WTC11 (cell line): ENCODE results near the gene CLECL1. TPM values are rescaled to one million over a fixed set of nuclear protein-coding genes. Genes with fewer than 3 reads are reported as not detected.
A peak's percentile ranks its signal among the peaks of the same experiment; 100 is the strongest.
"Not testable (repeated sequence)": the region's sequence is repeated elsewhere in the genome, so short reads cannot be mapped to it uniquely, and the experiment has no call there.

Source experiments
- ATAC-seq: fragments of 200-7000 bp; cut with Tn5 transposase; 2 replicates; pipeline ENCODE4 v1.10.0; 2021; ENCODE audit warnings: mild to moderate bottlenecking, moderate library complexity
- CTCF ChIA-PET: fragments of 300-600 bp; sonication (Branson Sonifier 250); formaldehyde crosslinking; loops from one replicate; lab custom pipeline; 2021; ENCODE audit warnings: antibody characterized with exemption; lab: Charles Lee
- POLR2A ChIA-PET: fragments of 350-600 bp; sonication (Branson Sonifier 250); formaldehyde crosslinking; loops from one replicate; lab custom pipeline; 2021; ENCODE audit warnings: antibody characterized with exemption; lab: Charles Lee
- DNase-seq: peaks from one replicate; pipeline ENCODE4 v3.0.0; 2021; ENCODE audit warnings: low spot score
- H3K27ac Mint-ChIP-seq: 2 replicates; pipeline ENCODE4 v1.8.0; 2021; ENCODE audit warnings: mixed read lengths
- H3K27me3 Mint-ChIP-seq: 2 replicates; pipeline ENCODE4 v1.8.0; 2021; ENCODE audit warnings: low read depth, mild to moderate bottlenecking, moderate library complexity, mixed read lengths
- H3K36me3 Mint-ChIP-seq: 2 replicates; pipeline ENCODE4 v1.8.0; 2021; ENCODE audit warnings: mixed read lengths
- H3K4me1 Mint-ChIP-seq: 2 replicates; pipeline ENCODE4 v1.8.0; 2022; ENCODE audit warnings: mixed read lengths
- H3K4me3 Mint-ChIP-seq: 2 replicates; pipeline ENCODE4 v1.8.0; 2021; ENCODE audit warnings: mild to moderate bottlenecking, moderate library complexity, mixed read lengths
- H3K9me3 Mint-ChIP-seq: 2 replicates; pipeline ENCODE4 v1.8.0; 2021; ENCODE audit warnings: mixed read lengths
- KAT7 ChIP-seq: sonication (generic); formaldehyde crosslinking; IDR thresholded peaks from 2 replicates; pipeline ENCODE4 v1.8.1; 2023; ENCODE audit warnings: missing genetic modification reagents, mild to moderate bottlenecking, borderline replicate concordance
- MYBL2 ChIP-seq: sonication (generic); formaldehyde crosslinking; IDR thresholded peaks from 2 replicates; pipeline ENCODE4 v1.8.1; 2023; ENCODE audit warnings: mild to moderate bottlenecking, moderate library complexity, missing genetic modification reagents
- NFE2L1 ChIP-seq: sonication (generic); formaldehyde crosslinking; IDR thresholded peaks from 2 replicates; pipeline ENCODE4 v1.8.1; 2023; ENCODE audit warnings: missing genetic modification reagents
- RELA ChIP-seq: sonication (generic); formaldehyde crosslinking; IDR thresholded peaks from 2 replicates; pipeline ENCODE4 v1.8.1; 2022; ENCODE audit warnings: missing genetic modification reagents, mild to moderate bottlenecking, borderline replicate concordance
- SMAD3 ChIP-seq: sonication (generic); formaldehyde crosslinking; IDR thresholded peaks from 2 replicates; pipeline ENCODE4 v1.8.0; 2022; ENCODE audit warnings: missing genetic modification reagents, mild to moderate bottlenecking, borderline replicate concordance
- TCF7 ChIP-seq: sonication (generic); formaldehyde crosslinking; IDR thresholded peaks from 2 replicates; pipeline ENCODE4 v1.8.0; 2022; ENCODE audit warnings: mild to moderate bottlenecking, low read depth, missing genetic modification reagents, moderate library complexity
- TEAD1 ChIP-seq: sonication (generic); formaldehyde crosslinking; IDR thresholded peaks from 2 replicates; pipeline ENCODE4 v1.8.0; 2022; ENCODE audit warnings: mild to moderate bottlenecking, missing genetic modification reagents
- ZNF416 ChIP-seq: fragments of 250-450 bp; sonication (Bioruptor Pico); IDR thresholded peaks from 2 replicates; pipeline ENCODE4 v1.9.0; 2021; ENCODE audit warnings: mild to moderate bottlenecking, inconsistent platforms
- total RNA-seq: library from RNA; stranded (reverse); gene quantifications from 3 replicates; pipeline ENCODE4 v1.2.3, GENCODE V29; 2021
- TF ChIP-seq, protein P1 (sequence below): fragments of 250-450 bp; sonication (Bioruptor Pico); IDR thresholded peaks from 2 replicates; pipeline ENCODE4 v1.9.0; 2021; ENCODE audit warnings: mild to moderate bottlenecking, borderline replicate concordance
- TF ChIP-seq, protein P2 (sequence below): sonication (generic); formaldehyde crosslinking; conservative IDR thresholded peaks from 2 replicates; pipeline ENCODE4 v1.8.1; 2023; ENCODE audit warnings: mild to moderate bottlenecking, low read depth, missing genetic modification reagents, moderate library complexity
- TF ChIP-seq, protein P3 (sequence below): fragments of 250-450 bp; sonication (Bioruptor Pico); conservative IDR thresholded peaks from 2 replicates; pipeline ENCODE4 v1.9.0; 2021; ENCODE audit warnings: mild to moderate bottlenecking
- TF ChIP-seq, protein P4 (sequence below): sonication (generic); formaldehyde crosslinking; IDR thresholded peaks from 2 replicates; pipeline ENCODE4 v1.8.1; 2023; ENCODE audit warnings: mild to moderate bottlenecking, moderate library complexity, missing genetic modification reagents
- TF ChIP-seq, protein P5 (sequence below): sonication (generic); formaldehyde crosslinking; IDR thresholded peaks from 2 replicates; pipeline ENCODE4 v1.8.0; 2022; ENCODE audit warnings: mild to moderate bottlenecking, missing genetic modification reagents
- TF ChIP-seq, protein P6 (sequence below): sonication (generic); formaldehyde crosslinking; IDR thresholded peaks from 2 replicates; pipeline ENCODE4 v1.8.0; 2023; ENCODE audit warnings: missing genetic modification reagents
- TF ChIP-seq, protein P7 (sequence below): sonication (generic); formaldehyde crosslinking; IDR thresholded peaks from 2 replicates; pipeline ENCODE4 v1.8.1; 2023; ENCODE audit warnings: mild to moderate bottlenecking, missing genetic modification reagents, moderate library complexity
- TF ChIP-seq, protein P8 (sequence below): fragments of 250-450 bp; sonication (Bioruptor Pico); IDR thresholded peaks from 2 replicates; pipeline ENCODE4 v1.9.0; 2021; ENCODE audit warnings: mild to moderate bottlenecking

CLECL1 gene
- total RNA-seq, 1 experiment from 2014 or later: not detected

DNA sequence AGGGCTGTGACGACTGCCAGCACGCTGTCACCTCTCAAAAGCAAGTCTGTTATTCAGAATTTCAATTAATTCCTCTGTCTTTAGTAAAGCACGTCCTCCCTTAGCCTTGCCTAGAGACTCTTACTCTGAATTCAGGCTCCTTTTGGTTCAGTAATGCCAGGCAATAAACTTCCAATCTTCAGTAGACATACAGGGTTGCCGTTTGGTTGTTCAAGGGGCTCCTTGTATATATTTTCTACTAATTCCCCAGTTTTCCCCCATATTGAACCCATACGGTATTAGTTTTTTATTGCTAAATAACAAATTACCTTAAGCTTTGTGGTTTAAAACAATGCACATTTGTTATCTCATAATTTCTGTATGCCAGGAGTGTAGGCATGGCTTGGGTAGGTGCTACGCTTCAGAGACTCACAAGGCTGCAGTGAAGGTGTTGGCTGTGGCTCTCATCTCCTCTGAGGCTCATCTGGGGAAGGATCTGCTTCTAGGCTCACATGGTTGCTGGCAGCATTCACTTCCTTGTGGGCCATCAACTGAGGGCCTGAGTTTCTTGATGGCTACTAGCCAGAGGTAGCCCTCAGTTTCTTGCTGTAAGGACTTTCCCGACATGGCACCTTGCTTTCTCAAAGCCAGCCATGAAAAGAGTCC is 7.3 kb upstream of the CLECL1 start:
- H3K27me3 Mint-ChIP-seq: peaks cover 12% of the 10 kb centered on the region
- peaks cover 7% of the 10 kb centered on the region for H3K9me3 Mint-ChIP-seq
- POLR2A ChIA-PET: no interaction called here
- CTCF ChIA-PET: interaction anchor here (1.8 kb wide), 1 partner anchor 74 kb away, joined by 6 read pairs; no protein-coding TSS in a partner anchor
- no peaks in the 10 kb centered on the region for H3K36me3 Mint-ChIP-seq
- DNase-seq (no peak), ATAC-seq (no peak)
- TF ChIP-seq, protein P1, sequence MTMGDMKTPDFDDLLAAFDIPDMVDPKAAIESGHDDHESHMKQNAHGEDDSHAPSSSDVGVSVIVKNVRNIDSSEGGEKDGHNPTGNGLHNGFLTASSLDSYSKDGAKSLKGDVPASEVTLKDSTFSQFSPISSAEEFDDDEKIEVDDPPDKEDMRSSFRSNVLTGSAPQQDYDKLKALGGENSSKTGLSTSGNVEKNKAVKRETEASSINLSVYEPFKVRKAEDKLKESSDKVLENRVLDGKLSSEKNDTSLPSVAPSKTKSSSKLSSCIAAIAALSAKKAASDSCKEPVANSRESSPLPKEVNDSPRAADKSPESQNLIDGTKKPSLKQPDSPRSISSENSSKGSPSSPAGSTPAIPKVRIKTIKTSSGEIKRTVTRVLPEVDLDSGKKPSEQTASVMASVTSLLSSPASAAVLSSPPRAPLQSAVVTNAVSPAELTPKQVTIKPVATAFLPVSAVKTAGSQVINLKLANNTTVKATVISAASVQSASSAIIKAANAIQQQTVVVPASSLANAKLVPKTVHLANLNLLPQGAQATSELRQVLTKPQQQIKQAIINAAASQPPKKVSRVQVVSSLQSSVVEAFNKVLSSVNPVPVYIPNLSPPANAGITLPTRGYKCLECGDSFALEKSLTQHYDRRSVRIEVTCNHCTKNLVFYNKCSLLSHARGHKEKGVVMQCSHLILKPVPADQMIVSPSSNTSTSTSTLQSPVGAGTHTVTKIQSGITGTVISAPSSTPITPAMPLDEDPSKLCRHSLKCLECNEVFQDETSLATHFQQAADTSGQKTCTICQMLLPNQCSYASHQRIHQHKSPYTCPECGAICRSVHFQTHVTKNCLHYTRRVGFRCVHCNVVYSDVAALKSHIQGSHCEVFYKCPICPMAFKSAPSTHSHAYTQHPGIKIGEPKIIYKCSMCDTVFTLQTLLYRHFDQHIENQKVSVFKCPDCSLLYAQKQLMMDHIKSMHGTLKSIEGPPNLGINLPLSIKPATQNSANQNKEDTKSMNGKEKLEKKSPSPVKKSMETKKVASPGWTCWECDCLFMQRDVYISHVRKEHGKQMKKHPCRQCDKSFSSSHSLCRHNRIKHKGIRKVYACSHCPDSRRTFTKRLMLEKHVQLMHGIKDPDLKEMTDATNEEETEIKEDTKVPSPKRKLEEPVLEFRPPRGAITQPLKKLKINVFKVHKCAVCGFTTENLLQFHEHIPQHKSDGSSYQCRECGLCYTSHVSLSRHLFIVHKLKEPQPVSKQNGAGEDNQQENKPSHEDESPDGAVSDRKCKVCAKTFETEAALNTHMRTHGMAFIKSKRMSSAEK (CRISPR knock-in tag): no peak
- TF ChIP-seq, protein P2, sequence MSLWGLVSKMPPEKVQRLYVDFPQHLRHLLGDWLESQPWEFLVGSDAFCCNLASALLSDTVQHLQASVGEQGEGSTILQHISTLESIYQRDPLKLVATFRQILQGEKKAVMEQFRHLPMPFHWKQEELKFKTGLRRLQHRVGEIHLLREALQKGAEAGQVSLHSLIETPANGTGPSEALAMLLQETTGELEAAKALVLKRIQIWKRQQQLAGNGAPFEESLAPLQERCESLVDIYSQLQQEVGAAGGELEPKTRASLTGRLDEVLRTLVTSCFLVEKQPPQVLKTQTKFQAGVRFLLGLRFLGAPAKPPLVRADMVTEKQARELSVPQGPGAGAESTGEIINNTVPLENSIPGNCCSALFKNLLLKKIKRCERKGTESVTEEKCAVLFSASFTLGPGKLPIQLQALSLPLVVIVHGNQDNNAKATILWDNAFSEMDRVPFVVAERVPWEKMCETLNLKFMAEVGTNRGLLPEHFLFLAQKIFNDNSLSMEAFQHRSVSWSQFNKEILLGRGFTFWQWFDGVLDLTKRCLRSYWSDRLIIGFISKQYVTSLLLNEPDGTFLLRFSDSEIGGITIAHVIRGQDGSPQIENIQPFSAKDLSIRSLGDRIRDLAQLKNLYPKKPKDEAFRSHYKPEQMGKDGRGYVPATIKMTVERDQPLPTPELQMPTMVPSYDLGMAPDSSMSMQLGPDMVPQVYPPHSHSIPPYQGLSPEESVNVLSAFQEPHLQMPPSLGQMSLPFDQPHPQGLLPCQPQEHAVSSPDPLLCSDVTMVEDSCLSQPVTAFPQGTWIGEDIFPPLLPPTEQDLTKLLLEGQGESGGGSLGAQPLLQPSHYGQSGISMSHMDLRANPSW: no peak
- TF ChIP-seq, protein P3, sequence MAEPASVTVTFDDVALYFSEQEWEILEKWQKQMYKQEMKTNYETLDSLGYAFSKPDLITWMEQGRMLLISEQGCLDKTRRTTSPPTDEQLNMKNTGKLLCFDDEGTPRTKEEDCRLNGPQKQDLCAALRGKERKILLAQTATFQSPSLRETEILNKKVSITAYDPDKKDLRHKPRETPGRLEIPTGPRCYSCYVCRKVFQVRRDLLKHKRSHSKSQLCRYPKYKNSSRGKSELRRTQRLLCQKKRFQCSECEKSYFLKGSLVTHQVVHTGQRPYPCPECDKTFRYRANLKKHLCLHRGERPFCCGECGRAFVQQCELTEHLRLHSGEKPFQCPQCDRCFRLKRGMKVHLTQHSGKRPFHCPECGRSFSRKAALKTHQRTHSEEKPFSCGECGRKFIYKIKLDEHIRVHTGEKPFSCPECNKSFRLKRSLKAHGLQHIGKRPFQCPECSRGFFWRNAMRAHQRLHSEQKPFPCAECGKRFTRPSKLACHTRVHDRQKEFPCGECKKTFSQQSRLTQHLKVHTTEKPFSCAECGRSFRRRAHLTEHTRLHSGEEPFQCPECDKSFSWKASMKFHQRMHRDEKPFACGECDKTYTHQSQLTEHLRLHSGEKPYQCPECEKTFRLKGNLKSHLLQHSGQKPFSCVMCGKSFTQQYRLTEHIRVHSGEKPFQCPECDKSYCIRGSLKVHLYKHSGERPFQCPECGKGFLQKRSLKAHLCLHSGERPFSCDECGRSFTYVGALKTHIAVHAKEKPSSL (CRISPR knock-in tag): no peak
- TF ChIP-seq, protein P4, sequence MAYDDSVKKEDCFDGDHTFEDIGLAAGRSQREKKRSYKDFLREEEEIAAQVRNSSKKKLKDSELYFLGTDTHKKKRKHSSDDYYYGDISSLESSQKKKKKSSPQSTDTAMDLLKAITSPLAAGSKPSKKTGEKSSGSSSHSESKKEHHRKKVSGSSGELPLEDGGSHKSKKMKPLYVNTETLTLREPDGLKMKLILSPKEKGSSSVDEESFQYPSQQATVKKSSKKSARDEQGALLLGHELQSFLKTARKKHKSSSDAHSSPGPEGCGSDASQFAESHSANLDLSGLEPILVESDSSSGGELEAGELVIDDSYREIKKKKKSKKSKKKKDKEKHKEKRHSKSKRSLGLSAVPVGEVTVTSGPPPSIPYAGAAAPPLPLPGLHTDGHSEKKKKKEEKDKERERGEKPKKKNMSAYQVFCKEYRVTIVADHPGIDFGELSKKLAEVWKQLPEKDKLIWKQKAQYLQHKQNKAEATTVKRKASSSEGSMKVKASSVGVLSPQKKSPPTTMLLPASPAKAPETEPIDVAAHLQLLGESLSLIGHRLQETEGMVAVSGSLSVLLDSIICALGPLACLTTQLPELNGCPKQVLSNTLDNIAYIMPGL (CRISPR knock-in tag): no peak
- TF ChIP-seq SMAD3 (no peak), KAT7 (CRISPR knock-in tag) (no peak), TCF7 (CRISPR knock-in tag) (no peak), RELA (CRISPR knock-in tag) (no peak), MYBL2 (CRISPR knock-in tag) (no peak), ZNF416 (CRISPR knock-in tag) (no peak), NFE2L1 (no peak), TEAD1 (CRISPR knock-in tag) (no peak)
- TF ChIP-seq, protein P5, sequence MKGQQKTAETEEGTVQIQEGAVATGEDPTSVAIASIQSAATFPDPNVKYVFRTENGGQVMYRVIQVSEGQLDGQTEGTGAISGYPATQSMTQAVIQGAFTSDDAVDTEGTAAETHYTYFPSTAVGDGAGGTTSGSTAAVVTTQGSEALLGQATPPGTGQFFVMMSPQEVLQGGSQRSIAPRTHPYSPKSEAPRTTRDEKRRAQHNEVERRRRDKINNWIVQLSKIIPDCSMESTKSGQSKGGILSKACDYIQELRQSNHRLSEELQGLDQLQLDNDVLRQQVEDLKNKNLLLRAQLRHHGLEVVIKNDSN (CRISPR knock-in tag): no peak
- TF ChIP-seq, protein P6, sequence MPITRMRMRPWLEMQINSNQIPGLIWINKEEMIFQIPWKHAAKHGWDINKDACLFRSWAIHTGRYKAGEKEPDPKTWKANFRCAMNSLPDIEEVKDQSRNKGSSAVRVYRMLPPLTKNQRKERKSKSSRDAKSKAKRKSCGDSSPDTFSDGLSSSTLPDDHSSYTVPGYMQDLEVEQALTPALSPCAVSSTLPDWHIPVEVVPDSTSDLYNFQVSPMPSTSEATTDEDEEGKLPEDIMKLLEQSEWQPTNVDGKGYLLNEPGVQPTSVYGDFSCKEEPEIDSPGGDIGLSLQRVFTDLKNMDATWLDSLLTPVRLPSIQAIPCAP (CRISPR knock-in tag): no peak
- TF ChIP-seq, protein P7, sequence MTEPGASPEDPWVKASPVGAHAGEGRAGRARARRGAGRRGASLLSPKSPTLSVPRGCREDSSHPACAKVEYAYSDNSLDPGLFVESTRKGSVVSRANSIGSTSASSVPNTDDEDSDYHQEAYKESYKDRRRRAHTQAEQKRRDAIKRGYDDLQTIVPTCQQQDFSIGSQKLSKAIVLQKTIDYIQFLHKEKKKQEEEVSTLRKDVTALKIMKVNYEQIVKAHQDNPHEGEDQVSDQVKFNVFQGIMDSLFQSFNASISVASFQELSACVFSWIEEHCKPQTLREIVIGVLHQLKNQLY: no peak
- TF ChIP-seq, protein P8, sequence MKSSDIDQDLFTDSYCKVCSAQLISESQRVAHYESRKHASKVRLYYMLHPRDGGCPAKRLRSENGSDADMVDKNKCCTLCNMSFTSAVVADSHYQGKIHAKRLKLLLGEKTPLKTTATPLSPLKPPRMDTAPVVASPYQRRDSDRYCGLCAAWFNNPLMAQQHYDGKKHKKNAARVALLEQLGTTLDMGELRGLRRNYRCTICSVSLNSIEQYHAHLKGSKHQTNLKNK (CRISPR knock-in tag): no peak
- H3K4me1 Mint-ChIP-seq: peaks cover 19% of the 10 kb centered on the region
- H3K4me3 Mint-ChIP-seq: peak overlapping the region; percentile 55
- H3K27ac Mint-ChIP-seq: no peak overlapping the region

DNA sequence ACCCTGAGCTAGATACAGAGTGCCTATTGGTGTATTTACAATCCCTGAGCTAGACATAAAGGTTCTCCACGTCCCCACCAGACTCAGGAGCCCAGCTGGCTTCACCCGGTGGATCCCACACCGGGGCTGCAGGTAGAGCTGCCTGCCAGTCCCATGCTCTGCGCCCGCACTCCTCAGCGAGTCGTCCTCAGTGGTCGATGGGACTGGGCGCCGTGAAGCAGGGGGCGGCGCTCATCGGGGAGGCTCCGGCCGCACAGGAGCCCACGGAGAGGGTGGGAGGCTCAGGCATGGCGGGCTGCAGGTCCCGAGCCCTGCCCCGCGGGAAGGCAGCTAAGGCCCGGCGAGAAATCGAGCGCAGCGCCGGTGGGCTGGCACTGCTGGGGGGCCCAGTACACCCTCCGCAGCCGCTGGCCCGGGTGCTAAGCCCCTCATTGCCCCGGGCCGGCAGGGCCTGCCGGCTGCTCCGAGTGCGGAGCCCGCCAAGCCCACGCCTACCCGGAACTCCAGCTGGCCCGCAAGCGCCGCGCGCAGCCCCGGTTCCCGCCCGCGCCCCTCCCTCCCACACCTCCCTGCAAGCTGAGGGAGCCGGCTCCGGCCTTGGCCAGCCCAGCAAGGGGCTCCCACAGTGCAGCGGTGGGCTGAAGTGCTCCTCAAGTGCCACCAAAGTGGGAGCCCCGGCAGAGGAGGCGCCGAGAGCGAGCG is 6.7 kb upstream of the CLECL1 start:
- Mint-ChIP-seq H3K4me1 (peaks cover 15% of the 10 kb centered on the region), H3K4me3 (peak overlapping the region; percentile 55), H3K27me3 (peaks cover 12% of the 10 kb centered on the region)
- CTCF ChIA-PET: interaction anchor here (1.0 to 1.8 kb wide), 2 partner anchors 11 to 74 kb away, joined by 3 to 6 read pairs; no protein-coding TSS in a partner anchor
- H3K9me3 Mint-ChIP-seq, H3K36me3 Mint-ChIP-seq, ATAC-seq, POLR2A ChIA-PET, H3K27ac Mint-ChIP-seq: not testable (repeated sequence)
- peak; percentile 35 for DNase-seq
